Testis (tissue), 2 donors: Measurements from ENCODE around the gene TAF3.

Experiments
- POLR2A ChIP-seq: fragments of 450-650 bp; IDR thresholded peaks from one replicate; pipeline ENCODE4 v1.6.1; 2017; ENCODE audit warnings: antibody characterized with exemption, mild to moderate bottlenecking, moderate library complexity
- TF ChIP-seq, protein P1 (sequence below), 3 experiments: fragments of 450-650 bp in 2 of 3; fragments of 200-600 bp in 1 of 3; sonication (generic) in 1 of 3; IDR thresholded peaks; one replicate each; pipeline ENCODE4 v1.5.1; 2016 to 2019; ENCODE audit warnings: antibody characterized with exemption in 3 of 3, mild to moderate bottlenecking in 2 of 3, moderate library complexity in 1 of 3

GRCh38 chr10:8013619-8014018 is 195.3 kb downstream of the TAF3 start:
- TF ChIP-seq, protein P1, sequence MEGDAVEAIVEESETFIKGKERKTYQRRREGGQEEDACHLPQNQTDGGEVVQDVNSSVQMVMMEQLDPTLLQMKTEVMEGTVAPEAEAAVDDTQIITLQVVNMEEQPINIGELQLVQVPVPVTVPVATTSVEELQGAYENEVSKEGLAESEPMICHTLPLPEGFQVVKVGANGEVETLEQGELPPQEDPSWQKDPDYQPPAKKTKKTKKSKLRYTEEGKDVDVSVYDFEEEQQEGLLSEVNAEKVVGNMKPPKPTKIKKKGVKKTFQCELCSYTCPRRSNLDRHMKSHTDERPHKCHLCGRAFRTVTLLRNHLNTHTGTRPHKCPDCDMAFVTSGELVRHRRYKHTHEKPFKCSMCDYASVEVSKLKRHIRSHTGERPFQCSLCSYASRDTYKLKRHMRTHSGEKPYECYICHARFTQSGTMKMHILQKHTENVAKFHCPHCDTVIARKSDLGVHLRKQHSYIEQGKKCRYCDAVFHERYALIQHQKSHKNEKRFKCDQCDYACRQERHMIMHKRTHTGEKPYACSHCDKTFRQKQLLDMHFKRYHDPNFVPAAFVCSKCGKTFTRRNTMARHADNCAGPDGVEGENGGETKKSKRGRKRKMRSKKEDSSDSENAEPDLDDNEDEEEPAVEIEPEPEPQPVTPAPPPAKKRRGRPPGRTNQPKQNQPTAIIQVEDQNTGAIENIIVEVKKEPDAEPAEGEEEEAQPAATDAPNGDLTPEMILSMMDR (IDR thresholded peaks at IDR 0.05), result no peak
- TF ChIP-seq POLR2A, result no peak
